DMS 273 (cell line): ENCODE measurements around the gene MYO3B.
"Not testable (repeated sequence)": the region's sequence is repeated elsewhere in the genome, so short reads cannot be mapped to it uniquely, and the experiment has no call there.

ENCODE experiments used
- DNase-seq: peaks from one replicate; lab custom pipeline; 2025; ENCODE audit not compliant: unreplicated experiment; lab: John Stamatoyannopoulos, UW

MYO3B gene

DNA sequence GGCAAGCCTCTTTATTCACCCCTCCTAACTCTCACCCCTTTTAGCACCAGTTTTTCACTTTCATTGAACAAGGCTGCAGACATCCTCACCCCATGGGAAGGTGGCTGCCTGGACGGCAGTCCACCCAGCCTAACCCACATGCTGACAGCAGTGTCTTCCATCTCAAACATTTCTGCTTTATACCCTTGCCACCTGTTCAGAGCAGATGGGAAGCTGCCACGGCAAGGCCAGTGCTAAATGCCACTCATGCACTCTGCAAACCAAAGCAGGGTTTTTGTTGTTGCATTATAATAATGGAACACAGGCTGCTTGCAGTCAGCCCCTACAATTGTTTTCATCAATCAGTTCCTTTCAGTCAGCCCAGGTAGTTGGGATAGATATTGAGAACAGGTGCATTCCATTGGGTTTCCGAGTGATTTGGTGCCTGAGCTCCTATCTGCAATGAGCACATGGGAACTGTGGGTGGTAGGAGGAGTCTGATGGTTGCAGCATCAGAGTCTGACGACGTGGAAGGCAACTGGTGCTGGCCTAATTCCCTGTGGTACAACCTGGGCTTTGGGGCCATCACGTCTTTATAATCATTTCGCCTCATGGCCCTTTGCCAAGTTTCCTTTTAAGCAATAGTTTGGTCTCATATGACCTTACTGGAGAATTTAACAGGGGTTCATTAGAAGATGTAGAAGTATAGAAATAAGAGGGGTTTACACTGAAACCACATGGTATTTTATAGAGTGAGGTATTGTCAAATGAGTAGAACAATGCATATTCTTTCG is 284.7 kb downstream of the MYO3B start:
- peak; percentile 88 for DNase-seq

DNA sequence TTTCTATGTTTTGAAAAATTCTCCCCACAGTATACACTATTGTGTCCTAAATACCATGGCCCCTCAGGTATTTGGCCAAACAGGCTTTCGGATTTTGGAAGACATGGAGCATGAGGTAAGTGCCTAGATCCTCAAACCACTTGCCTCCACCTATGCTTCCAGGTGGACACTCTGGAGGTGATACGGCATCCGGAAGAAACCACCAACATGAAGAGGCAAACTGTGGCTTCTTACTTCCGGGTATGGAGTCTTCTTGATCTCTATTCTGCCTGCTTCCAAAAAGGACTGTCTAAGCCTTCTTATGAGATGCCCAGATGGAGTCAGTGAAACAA is 285.2 kb downstream of the MYO3B start:
- peak; percentile 23 for DNase-seq

GRCh38 chr2:170464268-170464667 is 286.3 kb downstream of the MYO3B start:
- DNase-seq = no peak

DNA sequence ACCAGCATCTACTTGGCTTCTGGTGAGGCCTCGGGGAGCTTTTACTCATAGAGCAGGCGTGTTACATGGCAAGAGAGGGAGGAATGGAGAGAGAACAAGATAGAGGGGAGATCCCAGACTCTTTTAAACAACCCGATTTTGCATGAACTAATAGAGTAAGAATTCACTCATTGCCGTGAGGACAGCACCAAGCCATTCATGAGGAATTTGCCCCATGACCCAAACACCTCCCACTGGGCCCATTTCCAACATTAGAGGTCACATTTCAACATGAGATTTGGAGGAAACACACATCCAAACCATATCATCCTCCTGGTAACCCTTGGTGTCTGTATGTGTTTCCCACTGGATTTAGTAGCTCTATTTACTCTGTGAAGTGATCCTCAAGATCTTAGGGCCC is 287.3 kb downstream of the MYO3B start:
- DNase-seq = peak; percentile 18

DNA sequence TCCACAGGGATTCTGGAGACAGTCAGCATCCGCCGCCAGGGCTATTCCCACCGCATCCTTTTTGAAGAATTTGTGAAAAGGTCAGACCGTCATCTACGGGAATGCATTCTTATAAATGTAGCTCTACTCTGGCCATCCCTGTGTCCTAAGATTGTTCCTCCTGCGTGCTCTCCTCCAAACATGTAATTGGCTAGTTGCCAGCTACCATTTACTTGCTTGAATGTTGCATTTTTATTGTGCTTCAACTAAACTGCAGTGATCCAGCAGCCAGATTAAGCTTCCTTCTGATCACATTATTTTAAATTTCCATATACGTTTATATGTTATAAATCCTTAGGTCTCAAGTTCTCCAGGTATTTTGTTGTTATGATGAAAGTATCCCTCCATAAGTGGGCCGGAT is 288.7 kb downstream of the MYO3B start:
- DNase-seq = peak; percentile 13

DNA sequence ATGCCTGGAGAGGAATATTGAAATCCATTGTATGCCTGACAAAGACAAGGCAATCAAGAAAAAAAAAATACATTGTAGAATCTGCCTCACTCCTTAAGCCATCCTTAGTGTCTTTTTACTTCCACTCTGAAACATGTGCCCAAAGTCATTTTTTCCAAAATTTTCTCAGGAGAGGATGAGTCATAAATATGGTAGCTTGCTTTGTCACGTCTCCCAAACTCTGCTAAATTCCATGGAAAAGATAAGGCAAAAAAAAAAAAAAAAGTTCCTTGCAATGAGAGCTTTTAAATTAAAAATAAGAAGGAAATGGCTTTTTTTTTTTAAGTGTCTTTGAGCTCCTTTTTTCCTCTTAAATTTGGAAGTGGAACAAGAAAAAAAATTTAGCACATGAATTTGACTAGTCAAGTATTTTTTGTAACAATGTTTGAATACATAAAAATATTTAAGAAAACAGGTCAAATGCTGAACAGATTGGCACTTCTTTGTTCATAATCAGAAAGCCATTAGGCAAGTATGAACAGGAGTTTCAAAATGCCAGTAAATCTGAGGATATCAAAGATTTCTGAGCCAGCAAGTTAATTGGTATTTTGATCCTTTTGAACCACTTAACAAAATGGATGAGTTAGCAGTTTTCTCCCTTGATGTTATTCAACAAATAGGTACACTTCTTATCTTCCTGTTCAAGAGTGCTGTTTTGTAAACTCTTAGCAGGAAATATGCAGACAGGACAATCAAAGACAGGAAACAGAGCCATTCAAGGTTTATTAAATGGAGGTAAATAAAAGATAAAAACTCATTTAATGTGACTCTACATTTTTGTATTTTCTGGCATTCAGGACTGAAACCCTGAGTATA is 289.8 kb downstream of the MYO3B start:
- peak; percentile 48 for DNase-seq

- DNase-seq = no peak
Measured at GRCh38 chr2:170468557-170468956, 290.6 kb downstream of the MYO3B start.

DNA sequence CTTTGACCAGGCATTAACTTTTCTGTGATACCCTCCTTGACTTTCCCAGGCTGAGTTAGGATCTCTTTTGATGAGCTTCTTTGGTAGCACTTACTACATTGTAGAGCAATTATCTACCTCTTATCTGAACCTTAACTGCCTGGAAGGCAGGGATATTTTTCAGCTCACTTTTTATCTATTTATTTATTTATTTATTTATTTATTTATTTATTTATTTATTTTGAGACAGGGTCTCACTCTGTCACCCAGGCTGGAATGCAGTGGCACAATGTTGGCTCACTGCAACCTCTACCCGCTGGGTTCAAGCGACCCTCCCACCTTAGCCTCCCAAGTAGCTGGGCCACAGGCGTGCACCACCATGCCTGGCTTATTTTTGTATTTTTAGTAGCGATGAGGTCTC is 294.6 kb downstream of the MYO3B start:
- not testable (repeated sequence) for DNase-seq

DNA sequence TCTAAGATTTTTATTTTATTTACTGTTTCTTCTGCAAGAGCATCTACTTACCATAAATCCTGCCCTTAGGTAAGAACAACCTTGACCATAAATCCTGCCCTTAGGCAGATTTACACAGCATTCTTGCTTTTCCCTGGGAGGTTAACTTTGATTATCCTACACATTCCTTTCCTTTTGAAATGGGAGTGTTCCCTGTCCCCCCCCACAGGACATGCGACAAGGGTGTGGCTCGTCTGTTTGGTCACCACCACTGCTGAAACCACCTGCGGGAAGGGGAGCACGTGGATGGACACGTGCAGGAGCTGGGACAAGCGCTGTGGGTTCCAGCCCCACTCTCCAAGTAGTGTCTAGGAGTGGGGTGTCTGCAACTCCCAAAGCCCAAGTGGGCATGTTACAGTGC is 297.9 kb downstream of the MYO3B start:
- no peak for DNase-seq

DNA sequence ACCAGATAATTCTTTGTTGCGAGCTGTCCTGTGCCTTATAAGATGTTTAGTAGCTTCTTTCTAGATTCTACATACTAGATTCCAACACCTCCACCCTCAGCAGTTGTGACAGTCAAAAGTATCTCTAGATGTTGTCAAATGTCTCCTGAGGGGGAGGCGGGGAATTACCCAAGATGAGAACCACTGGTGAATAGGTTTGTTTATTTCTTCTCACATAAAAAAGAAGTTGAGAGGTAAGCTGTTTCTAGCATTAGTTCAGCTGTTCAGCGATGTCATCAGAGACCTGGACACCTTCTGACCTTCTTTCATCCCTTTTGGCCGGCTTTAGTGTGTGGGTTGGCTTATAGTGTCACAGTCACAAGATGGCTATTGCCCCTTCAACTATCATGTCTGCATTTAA is 299.7 kb downstream of the MYO3B start:
- no peak for DNase-seq

GRCh38 chr2:170481201-170481600 is 303.3 kb downstream of the MYO3B start:
- DNase-seq = no peak

- peak; percentile 14 for DNase-seq
Measured at GRCh38 chr2:170484552-170484951, 306.6 kb downstream of the MYO3B start.

GRCh38 chr2:170485254-170486026 is 307.5 kb downstream of the MYO3B start:
- no peak for DNase-seq

- no peak for DNase-seq
Measured at GRCh38 chr2:170486730-170487129, 308.8 kb downstream of the MYO3B start.

DNA sequence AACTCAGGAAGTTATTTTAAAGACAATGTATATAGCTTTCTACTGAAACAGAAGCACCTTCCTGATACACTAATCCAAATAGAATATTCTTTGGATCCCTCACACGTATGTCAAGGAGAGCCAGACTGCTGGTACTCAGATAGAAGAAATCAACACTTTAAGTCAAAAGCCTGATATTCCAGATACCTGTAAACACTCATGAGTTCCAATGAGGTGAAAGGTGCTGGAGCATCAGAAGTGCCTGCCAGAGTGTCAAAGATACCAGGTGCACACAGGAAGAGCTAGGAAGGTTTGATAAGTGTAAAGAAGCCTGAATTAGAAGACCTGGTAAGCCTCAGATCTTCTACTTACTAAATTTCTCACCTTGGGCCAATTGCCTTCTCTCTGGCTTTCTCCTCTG is 310.9 kb downstream of the MYO3B start:
- DNase-seq = no peak

DNA sequence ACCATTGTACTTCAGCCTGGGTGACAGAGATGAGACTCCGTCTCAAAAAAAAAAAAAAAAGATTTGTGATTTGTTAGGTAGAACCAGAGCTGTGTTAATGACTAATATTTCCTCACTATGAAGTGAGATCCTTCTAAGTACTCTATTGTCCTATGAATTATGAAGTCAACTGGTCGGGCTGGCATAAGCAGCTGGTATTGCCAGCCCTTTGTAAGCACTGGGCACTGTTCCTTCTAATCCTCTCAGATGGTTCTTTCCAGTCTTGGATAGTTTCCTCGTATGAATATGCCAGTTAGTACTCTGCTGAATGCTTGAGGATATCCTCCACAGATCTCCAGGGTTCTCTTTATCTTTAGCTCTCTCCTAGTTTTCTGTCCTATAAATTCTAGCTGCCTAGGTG is 314.1 kb downstream of the MYO3B start:
- DNase-seq = no peak

DNA sequence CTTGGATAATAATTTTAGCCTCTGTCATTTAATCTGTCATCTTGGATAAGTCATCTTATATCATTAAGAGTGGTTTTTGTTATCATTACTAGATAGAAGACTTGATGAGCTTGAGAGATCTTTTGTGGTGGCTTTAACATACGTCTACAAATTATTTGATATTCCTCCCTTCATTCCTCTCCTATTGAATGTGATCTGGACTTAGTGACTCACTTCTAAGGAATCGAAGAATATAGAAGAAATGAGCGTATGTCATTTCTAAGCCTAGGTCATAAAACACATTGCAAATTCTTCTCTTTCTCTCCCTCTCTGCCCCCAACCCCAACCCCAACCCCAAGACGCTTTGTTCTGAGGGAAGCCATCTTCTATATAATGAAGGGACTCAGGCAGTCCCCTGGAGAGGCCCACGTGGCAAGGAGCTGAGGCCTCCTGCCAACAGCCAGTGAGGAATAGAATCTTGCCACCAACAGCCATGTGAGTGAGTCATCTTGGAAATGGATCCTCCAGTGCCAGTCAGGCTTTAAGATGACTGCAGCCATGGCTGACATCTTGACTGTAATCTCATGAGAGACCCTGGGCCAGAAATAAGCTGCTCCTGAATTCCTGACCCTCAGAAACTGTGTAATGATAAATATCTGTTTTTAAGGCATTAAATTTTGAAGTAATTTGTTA is 315.6 kb downstream of the MYO3B start:
- no peak for DNase-seq

- peak; percentile 17 for DNase-seq
Measured at GRCh38 chr2:170495896-170496295, 317.9 kb downstream of the MYO3B start.

DNA sequence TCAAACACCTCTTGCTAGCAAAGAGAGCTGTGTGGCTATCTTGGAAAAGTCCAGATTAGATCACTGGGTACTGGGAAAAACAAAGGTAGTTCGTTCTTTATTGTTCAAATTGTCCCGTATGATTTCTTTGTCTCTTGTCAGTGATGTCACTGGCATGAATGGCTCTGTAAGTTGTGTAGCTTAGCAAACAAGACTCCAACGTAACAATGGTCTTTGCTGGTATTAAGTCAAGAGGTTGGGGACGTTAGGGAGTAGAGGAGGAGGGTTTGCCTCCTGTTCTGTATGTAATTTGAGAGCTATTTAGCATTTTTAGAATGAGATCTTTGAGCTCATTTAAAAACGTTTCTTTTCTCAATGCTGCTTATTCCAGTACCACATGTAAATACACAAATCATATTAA is 320.7 kb downstream of the MYO3B start:
- no peak for DNase-seq

GRCh38 chr2:170500104-170500503 is 322.2 kb downstream of the MYO3B start:
- no peak for DNase-seq

GRCh38 chr2:170500770-170501169 is 322.8 kb downstream of the MYO3B start:
- DNase-seq = no peak
